ENCODE data around the gene GCN1. TPM values are rescaled to one million over a fixed set of nuclear protein-coding genes. Genes with fewer than 3 reads are reported as not detected.

Gene GCN1
- total and polyA plus RNA-seq, 12 donors: 9.7 to 41.3 (median 34.0) TPM

- peaks cover 3 to 100% (median 90%) of the 10 kb centered on the region in 9 donors for H3K36me3 ChIP-seq
- 93 to 95% methylated on average over 11 of the region's 11 CpGs for WGBS, 2 donors
- no peak for TF ChIP-seq CTCF (IDR thresholded peaks at IDR 0.05)
- H3K4me1 ChIP-seq: no peaks in the 10 kb centered on the region
- no peak overlapping the region for H3K27ac ChIP-seq
- no peak for DNase-seq
- no peaks in the 10 kb centered on the region for H3K9me3 ChIP-seq
- ATAC-seq: no peak
- intact Hi-C loops (cut with DNase I): no loop called here
- no peaks in the 10 kb centered on the region for H3K27me3 ChIP-seq
- H3K4me3 ChIP-seq: no peak overlapping the region
These were observed 46.5 kb downstream of the GCN1 start for GRCh38 chr12:120148011-120148410.

DNA sequence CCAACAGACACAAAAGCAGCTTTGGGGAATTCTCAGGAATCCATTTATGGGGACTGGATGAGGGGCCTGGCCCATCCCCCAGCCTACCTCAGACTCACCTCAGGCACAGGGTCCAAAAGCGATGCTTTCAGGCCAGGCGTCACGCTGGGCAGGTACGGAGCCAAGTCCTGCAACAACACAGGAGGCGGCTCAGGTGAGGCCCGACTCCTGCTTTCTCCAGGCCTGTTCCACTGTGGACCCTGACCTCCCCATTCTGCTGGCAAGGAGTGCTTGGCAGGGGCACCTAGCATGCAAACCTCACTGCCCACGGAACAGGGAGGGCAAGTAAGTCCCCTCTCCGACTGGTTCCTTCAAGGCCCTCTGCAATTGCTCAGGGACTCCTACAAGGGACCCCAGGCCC is 49.4 kb downstream of the GCN1 start:
- H3K4me3 ChIP-seq: no peak overlapping the region
- no peaks in the 10 kb centered on the region for H3K27me3 ChIP-seq
- no peak for DNase-seq
- intact Hi-C loops (cut with DNase I): no loop called here
- H3K4me1 ChIP-seq: no peaks in the 10 kb centered on the region
- WGBS, 2 donors: 95% methylated on average over 8 of the region's 8 CpGs
- no peak overlapping the region for H3K27ac ChIP-seq
- no peak for ATAC-seq
- no peaks in the 10 kb centered on the region for H3K9me3 ChIP-seq
- H3K36me3 ChIP-seq: peaks cover 0 to 100% (median 97%) of the 10 kb centered on the region in 9 donors
- no peak for TF ChIP-seq CTCF (IDR thresholded peaks at IDR 0.05)

DNA sequence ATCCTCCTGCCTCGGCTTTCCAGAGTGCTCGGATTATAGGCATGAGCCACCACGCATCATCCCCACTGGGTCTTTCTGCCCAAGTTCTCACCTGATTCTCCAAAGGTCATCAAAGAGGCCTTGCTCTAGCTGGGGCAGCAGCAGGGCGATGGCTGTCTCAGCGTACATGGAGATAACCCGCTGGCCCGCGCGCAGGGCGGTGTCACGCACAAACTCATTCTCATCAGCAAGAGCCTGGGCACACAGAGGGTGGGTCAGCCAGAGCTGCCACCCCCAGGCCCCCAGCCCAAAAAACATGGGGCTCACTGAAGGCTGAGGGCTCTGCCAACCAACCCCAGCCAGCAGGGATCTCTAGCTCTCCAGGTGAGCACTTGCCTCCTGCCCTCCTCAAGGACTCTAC is 50.3 kb downstream of the GCN1 start:
- intact Hi-C loops (cut with DNase I): no loop called here
- H3K27me3 ChIP-seq: no peaks in the 10 kb centered on the region
- no peak for TF ChIP-seq CTCF (IDR thresholded peaks at IDR 0.05)
- H3K9me3 ChIP-seq: no peaks in the 10 kb centered on the region
- H3K27ac ChIP-seq: no peak overlapping the region
- DNase-seq (no peak), ATAC-seq (no peak)
- H3K4me1 ChIP-seq: no peaks in the 10 kb centered on the region
- no peak overlapping the region for H3K4me3 ChIP-seq
- 97 to 98% methylated on average over 11 of the region's 11 CpGs for WGBS, 2 donors
- H3K36me3 ChIP-seq: peaks cover 0 to 100% (median 97%) of the 10 kb centered on the region in 9 donors

DNA sequence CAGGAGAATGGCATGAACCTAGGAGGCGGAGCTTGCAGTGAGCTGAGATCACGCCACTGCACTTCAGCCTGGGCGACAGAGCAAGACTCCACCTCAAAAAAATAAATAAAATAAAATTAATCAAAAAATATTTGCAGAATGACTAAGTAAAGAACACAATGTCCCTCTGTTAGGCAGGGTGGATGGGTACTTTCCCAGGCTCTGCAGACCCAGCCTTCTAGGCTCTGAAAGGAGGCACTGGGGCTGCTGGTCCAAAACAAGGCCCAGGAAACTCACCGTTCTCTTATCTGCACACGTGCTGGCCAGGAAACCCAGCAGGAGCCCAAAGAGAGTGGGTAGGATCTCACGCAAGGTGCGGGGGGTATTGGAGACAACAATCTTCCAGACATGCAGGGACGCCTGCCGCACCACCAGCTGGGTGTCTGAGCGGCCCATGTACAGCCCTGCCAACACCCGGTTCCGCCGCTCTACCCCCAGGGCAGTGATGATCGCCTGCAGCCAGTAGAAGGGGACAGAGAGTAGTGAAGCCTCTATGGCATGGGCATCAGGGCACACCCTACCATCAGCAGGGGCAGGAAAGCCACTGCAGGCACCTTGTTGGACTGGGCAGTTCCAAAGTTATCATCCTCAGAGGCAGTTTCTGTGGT is 52.2 kb downstream of the GCN1 start:
- ATAC-seq (no peak), DNase-seq (no peak)
- H3K27ac ChIP-seq: no peak overlapping the region
- TF ChIP-seq CTCF (IDR thresholded peaks at IDR 0.05): no peak
- H3K9me3 ChIP-seq: no peaks in the 10 kb centered on the region
- H3K4me1 ChIP-seq: no peaks in the 10 kb centered on the region
- intact Hi-C loops (cut with DNase I): no loop called here
- H3K4me3 ChIP-seq: no peak overlapping the region
- WGBS, 2 donors: 95 to 98% methylated on average over 14 of the region's 14 CpGs
- peaks cover under 1 to 100% (median 98%) of the 10 kb centered on the region in 9 donors for H3K36me3 ChIP-seq
- H3K27me3 ChIP-seq: no peaks in the 10 kb centered on the region

Data from heart right ventricle (tissue), 16 donors.